Activated CD8-positive, alpha-beta T cell treated with anti-CD3 and anti-CD28 coated beads, Interleukin-2, amount 10 ng/mL, durations not matched to agents 7 days and 5 days (primary cell): Measurements from ENCODE around the gene NVL. TPM values are rescaled to one million over a fixed set of nuclear protein-coding genes. Genes with fewer than 3 reads are reported as not detected.

Experiments
- ATAC-seq: fragments of 150-1000 bp; cut with Tn5 transposase; one replicate; pipeline ENCODE4 v1.10.0; 2021; ENCODE audit warnings: moderate library complexity
- CTCF ChIA-PET: fragments of 350-600 bp; sonication (Branson Sonifier 250); formaldehyde crosslinking; loops from one replicate; lab custom pipeline; 2021; ENCODE audit warnings: antibody characterized with exemption; lab: Charles Lee
- POLR2A ChIA-PET: fragments of 350-600 bp; sonication (Branson Sonifier 250); formaldehyde crosslinking; loops from one replicate; lab custom pipeline; 2021; ENCODE audit warnings: antibody characterized with exemption; lab: Charles Lee
- DNase-seq: peaks from one replicate; pipeline ENCODE4 v3.0.0-alpha.2; 2020
- H3K27ac Mint-ChIP-seq: one replicate; pipeline ENCODE4 v1.8.0; 2021; ENCODE audit warnings: mild to moderate bottlenecking, mixed read lengths
- H3K27me3 Mint-ChIP-seq: one replicate; pipeline ENCODE4 v1.8.0; 2021; ENCODE audit warnings: low read depth, mixed read lengths
- H3K36me3 Mint-ChIP-seq: one replicate; pipeline ENCODE4 v1.8.0; 2021; ENCODE audit warnings: low read depth, mixed read lengths
- H3K4me1 Mint-ChIP-seq: one replicate; pipeline ENCODE4 v1.8.0; 2021; ENCODE audit warnings: low read depth, mixed read lengths
- H3K4me3 Mint-ChIP-seq: one replicate; pipeline ENCODE4 v1.8.0; 2021; ENCODE audit warnings: mild to moderate bottlenecking, mixed read lengths
- H3K9me3 Mint-ChIP-seq: one replicate; pipeline ENCODE4 v1.8.0; 2022; ENCODE audit warnings: mixed read lengths; ENCODE audit not compliant: insufficient read depth
- total RNA-seq, 2 experiments: library from RNA; stranded (reverse); gene quantifications; one replicate each; pipeline ENCODE4 v1.2.3, GENCODE V29; 2021

Gene NVL
- total RNA-seq, 2 experiments from 2014 or later: 48.5 to 56.2 TPM

- H3K27me3 Mint-ChIP-seq: no peaks in the 10 kb centered on the region
- H3K27ac Mint-ChIP-seq: no peak overlapping the region
- DNase-seq (no peak), ATAC-seq (no peak)
- peaks cover 30% of the 10 kb centered on the region for H3K36me3 Mint-ChIP-seq
- no peak overlapping the region for H3K4me3 Mint-ChIP-seq
- H3K9me3 Mint-ChIP-seq: no peaks in the 10 kb centered on the region
- POLR2A ChIA-PET: no interaction called here
- H3K4me1 Mint-ChIP-seq: peaks cover 24% of the 10 kb centered on the region
- CTCF ChIA-PET: no interaction called here
Observed at GRCh38 chr1:224258351-224258750, 71.6 kb downstream of the NVL start.

GRCh38 chr1:224256640-224257039, 73.3 kb downstream of the NVL start:
- no peaks in the 10 kb centered on the region for H3K27me3 Mint-ChIP-seq
- ATAC-seq (no peak), DNase-seq (no peak)
- H3K36me3 Mint-ChIP-seq: peaks cover 20% of the 10 kb centered on the region
- H3K4me1 Mint-ChIP-seq: peaks cover 10% of the 10 kb centered on the region
- no peak overlapping the region for H3K4me3 Mint-ChIP-seq
- no peak overlapping the region for H3K27ac Mint-ChIP-seq
- POLR2A ChIA-PET: interaction anchor here (0.6 kb wide), 1 partner anchor 1773 kb away, joined by 3 read pairs; no protein-coding TSS in a partner anchor
- CTCF ChIA-PET: interaction anchor here (1.3 to 1.5 kb wide), 2 partner anchors 9 to 78 kb away, joined by 4 to 5 read pairs; no protein-coding TSS in a partner anchor
- H3K9me3 Mint-ChIP-seq: no peaks in the 10 kb centered on the region

DNA sequence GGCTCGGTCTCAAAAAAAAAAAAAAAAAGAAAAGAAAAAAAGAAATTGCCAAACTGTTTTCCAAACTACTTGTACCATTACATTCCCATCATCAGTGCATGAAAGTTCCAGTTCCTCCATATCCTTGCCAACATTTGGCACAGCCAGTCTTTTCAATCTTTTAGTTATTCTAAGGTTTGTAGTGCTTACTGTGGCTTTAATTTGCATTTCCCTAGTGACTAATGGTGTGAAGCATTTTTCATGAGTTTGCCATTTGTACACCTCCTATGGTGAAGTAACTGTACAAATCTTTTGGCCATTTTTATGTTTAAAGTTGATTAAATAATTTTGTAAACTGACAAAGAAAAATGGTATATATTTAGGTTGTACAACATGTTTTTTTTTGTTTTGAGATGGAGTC, 76.3 kb downstream of the NVL start:
- DNase-seq: no peak
- Mint-ChIP-seq H3K36me3 (peaks cover 19% of the 10 kb centered on the region), H3K9me3 (no peaks in the 10 kb centered on the region), H3K4me3 (no peak overlapping the region), H3K4me1 (peaks cover 3% of the 10 kb centered on the region), H3K27me3 (no peaks in the 10 kb centered on the region), H3K27ac (no peak overlapping the region)
- ChIA-PET POLR2A (interaction anchor here (0.6 to 0.7 kb wide), 3 partner anchors 9 to 18 kb away, joined by 3 to 4 read pairs (median 3); no protein-coding TSS in a partner anchor), CTCF (no interaction called here)
- no peak for ATAC-seq

GRCh38 chr1:224252479-224252878, 77.5 kb downstream of the NVL start:
- H3K36me3 Mint-ChIP-seq: peaks cover 28% of the 10 kb centered on the region
- H3K9me3 Mint-ChIP-seq: no peaks in the 10 kb centered on the region
- DNase-seq: no peak
- POLR2A ChIA-PET: interaction anchor here (0.6 kb wide), 1 partner anchor 58 kb away, joined by 3 read pairs; no protein-coding TSS in a partner anchor
- CTCF ChIA-PET: no interaction called here
- H3K27me3 Mint-ChIP-seq: no peaks in the 10 kb centered on the region
- peaks cover 3% of the 10 kb centered on the region for H3K4me1 Mint-ChIP-seq
- H3K4me3 Mint-ChIP-seq: no peak overlapping the region
- no peak overlapping the region for H3K27ac Mint-ChIP-seq
- ATAC-seq: no peak

DNA sequence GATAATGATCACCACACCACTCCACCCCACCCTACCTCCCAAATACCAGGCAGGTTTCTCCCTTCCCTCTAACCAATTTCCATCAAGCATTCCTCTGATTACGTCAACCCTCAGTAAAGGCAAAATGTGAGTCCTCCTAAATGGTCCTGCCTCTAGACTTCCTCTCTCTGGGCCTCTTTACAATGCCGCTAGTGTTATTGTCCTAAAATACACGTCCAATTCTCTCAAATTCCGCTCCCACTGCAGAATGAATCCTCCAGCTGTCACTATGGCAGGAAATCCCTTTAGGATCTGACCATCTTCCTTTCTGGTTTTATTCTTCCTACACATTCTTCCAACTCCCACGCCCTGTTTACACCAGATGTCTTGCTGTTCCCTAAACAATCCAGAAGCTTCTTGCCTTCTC, 78.2 kb downstream of the NVL start:
- H3K4me1 Mint-ChIP-seq: peaks cover 2% of the 10 kb centered on the region
- peaks cover 26% of the 10 kb centered on the region for H3K36me3 Mint-ChIP-seq
- no peaks in the 10 kb centered on the region for H3K9me3 Mint-ChIP-seq
- H3K4me3 Mint-ChIP-seq: no peak overlapping the region
- ATAC-seq (no peak), DNase-seq (no peak)
- H3K27ac Mint-ChIP-seq: no peak overlapping the region
- no peaks in the 10 kb centered on the region for H3K27me3 Mint-ChIP-seq
- POLR2A ChIA-PET: interaction anchor here (0.6 kb wide), 1 partner anchor 57 kb away, joined by 3 read pairs; no protein-coding TSS in a partner anchor
- CTCF ChIA-PET: no interaction called here

- POLR2A ChIA-PET: interaction anchor here (0.7 to 1.0 kb wide), 3 partner anchors 62 to 136 kb away, joined by 3 to 4 read pairs (median 4); partner anchors contain the start of genes DEGS1 and NVL
- peak overlapping the region; percentile 90 for H3K27ac Mint-ChIP-seq
Observed at GRCh38 chr1:224245188-224245587, 84.8 kb downstream of the NVL start.

GRCh38 chr1:224238756-224239155, 91.2 kb downstream of the NVL start:
- no peak overlapping the region for H3K4me3 Mint-ChIP-seq
- H3K4me1 Mint-ChIP-seq: no peaks in the 10 kb centered on the region
- no peak for DNase-seq
- no peak for ATAC-seq
- H3K36me3 Mint-ChIP-seq: peaks cover 21% of the 10 kb centered on the region
- H3K27me3 Mint-ChIP-seq: no peaks in the 10 kb centered on the region
- CTCF ChIA-PET: no interaction called here
- POLR2A ChIA-PET: interaction anchor here (0.5 kb wide), 1 partner anchor 29 kb away, joined by 4 read pairs; no protein-coding TSS in a partner anchor
- no peak overlapping the region for H3K27ac Mint-ChIP-seq
- H3K9me3 Mint-ChIP-seq: no peaks in the 10 kb centered on the region

More at GRCh38 chr1:224245188-224245587, 84.8 kb downstream of the NVL start:
- ATAC-seq (peak; percentile 80), DNase-seq (peak; percentile 53)
- Mint-ChIP-seq H3K4me1 (peaks cover 18% of the 10 kb centered on the region), H3K27me3 (no peaks in the 10 kb centered on the region), H3K9me3 (no peaks in the 10 kb centered on the region), H3K4me3 (no peak overlapping the region), H3K36me3 (peaks cover 40% of the 10 kb centered on the region)
- CTCF ChIA-PET: interaction anchor here (0.6 to 2.3 kb wide), 5 partner anchors 12 to 184 kb away, joined by 3 to 9 read pairs (median 4); no protein-coding TSS in a partner anchor

- ChIA-PET CTCF (no interaction called here), POLR2A (interaction anchor here (0.5 kb wide), 1 partner anchor 29 kb away, joined by 4 read pairs; no protein-coding TSS in a partner anchor)
- H3K27me3 Mint-ChIP-seq: no peaks in the 10 kb centered on the region
- ATAC-seq: no peak
- peaks cover 20% of the 10 kb centered on the region for H3K36me3 Mint-ChIP-seq
- H3K27ac Mint-ChIP-seq: no peak overlapping the region
- DNase-seq: no peak
- no peak overlapping the region for H3K4me3 Mint-ChIP-seq
- H3K9me3 Mint-ChIP-seq: no peaks in the 10 kb centered on the region
- H3K4me1 Mint-ChIP-seq: no peaks in the 10 kb centered on the region
Observed at GRCh38 chr1:224238212-224238611, 91.8 kb downstream of the NVL start.

DNA sequence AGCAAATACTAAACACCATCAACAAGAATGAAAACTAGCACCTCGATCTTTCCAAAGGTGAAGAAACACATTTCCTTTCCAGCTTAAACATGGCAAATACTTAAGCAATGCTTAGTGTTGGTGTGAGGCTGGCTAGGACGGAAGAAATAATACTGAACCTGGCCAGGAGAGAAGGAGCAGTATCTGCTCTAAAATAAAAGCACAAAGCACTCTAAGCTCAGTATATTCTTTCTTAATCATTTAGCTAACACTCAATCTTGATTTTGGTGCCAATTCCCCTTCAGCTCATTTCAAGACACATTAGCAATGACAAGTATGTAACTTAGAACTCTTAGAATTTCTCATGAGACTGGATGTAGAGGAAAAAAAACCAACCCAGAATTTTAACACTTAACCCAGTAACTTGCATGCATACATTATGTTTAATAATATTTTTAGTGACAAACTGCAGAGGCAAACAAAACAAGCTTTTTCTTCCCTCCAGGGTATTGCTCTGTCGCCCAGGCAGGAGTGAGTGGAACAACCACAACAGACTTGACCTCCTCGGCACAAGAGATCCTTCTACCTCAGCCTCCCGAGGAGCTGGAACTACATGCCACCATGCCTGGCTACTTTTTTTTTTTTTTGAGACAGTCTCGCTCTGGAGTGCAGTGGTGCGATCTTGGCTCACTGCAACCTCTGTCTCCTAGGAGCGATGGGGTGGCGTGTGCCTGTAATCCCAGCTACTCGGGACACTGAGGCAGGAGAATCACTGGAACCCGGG, 92.7 kb downstream of the NVL start:
- H3K27me3 Mint-ChIP-seq: no peaks in the 10 kb centered on the region
- H3K27ac Mint-ChIP-seq: no peak overlapping the region
- H3K4me3 Mint-ChIP-seq: no peak overlapping the region
- ATAC-seq (no peak), DNase-seq (no peak)
- H3K36me3 Mint-ChIP-seq: peaks cover 23% of the 10 kb centered on the region
- no peaks in the 10 kb centered on the region for H3K4me1 Mint-ChIP-seq
- CTCF ChIA-PET: interaction anchor here (1.1 to 1.6 kb wide), 3 partner anchors 25 to 121 kb away, joined by 3 to 4 read pairs (median 3); no protein-coding TSS in a partner anchor
- POLR2A ChIA-PET: interaction anchor here (0.7 kb wide), 1 partner anchor 1959 kb away, joined by 3 read pairs; no protein-coding TSS in a partner anchor
- no peaks in the 10 kb centered on the region for H3K9me3 Mint-ChIP-seq

DNA sequence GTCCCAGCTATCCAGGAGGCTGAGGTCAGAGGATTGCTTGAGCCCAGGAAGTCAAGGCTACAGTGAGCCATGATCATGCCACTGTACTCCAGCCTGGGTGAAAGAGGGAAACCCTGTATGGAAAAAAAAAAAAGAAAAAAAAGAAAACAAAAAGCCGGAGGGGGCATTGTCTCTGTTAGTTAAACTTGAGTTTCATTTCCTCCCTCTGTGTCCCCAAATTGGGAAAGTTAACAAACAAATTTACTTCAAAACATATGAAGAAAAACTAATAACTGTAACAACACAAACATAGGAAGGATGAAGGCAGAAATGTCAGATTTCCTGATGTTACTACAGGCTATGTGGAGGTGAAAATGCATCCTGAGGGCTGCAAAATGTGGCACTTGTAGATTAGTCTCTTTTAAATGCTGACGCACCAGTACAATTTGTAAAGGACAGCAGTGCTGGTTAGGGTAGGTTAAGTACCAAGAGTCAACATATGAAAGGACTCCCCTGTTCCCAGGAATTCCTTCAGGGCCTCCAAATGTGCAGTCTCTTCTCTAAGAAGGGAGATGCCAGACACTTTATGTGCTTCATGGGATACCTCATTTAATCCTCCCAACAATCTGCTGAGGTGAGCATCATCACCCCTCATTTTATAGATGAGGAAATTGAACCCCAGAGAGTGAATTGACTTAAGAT, 94.0 kb downstream of the NVL start:
- no peak for ATAC-seq
- peaks cover 26% of the 10 kb centered on the region for H3K36me3 Mint-ChIP-seq

DNA sequence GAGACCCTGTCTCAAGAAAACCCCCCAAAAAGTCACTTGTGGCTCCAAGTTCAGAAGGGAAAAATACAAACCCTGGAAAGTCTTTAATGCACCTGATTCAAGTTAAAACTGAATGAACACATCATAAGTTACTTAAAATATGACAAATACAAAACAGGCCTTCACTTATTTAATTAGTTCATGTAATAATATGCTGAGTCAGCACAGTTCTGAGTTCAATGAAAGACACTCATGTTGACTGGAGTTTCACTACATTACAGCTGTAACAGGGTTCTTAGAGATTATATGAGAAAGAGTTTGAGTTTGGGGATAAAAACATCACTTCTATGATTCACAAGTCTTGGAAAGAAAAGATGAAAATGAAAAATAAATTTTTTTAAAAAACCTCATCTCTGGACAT, 96.0 kb downstream of the NVL start:
- H3K9me3 Mint-ChIP-seq: no peaks in the 10 kb centered on the region
- ATAC-seq (no peak), DNase-seq (no peak)
- POLR2A ChIA-PET: no interaction called here
- no peak overlapping the region for H3K27ac Mint-ChIP-seq
- H3K4me1 Mint-ChIP-seq: no peaks in the 10 kb centered on the region
- peaks cover 30% of the 10 kb centered on the region for H3K36me3 Mint-ChIP-seq
- H3K4me3 Mint-ChIP-seq: no peak overlapping the region
- H3K27me3 Mint-ChIP-seq: no peaks in the 10 kb centered on the region
- CTCF ChIA-PET: interaction anchor here (1.4 to 1.8 kb wide), 2 partner anchors 11 to 44 kb away, joined by 3 to 6 read pairs; no protein-coding TSS in a partner anchor

More for the DNA sequence above, 94.0 kb downstream of the NVL start:
- H3K27ac Mint-ChIP-seq: no peak overlapping the region
- DNase-seq: no peak
- H3K9me3 Mint-ChIP-seq: no peaks in the 10 kb centered on the region
- CTCF ChIA-PET: no interaction called here
- no peaks in the 10 kb centered on the region for H3K4me1 Mint-ChIP-seq
- no peak overlapping the region for H3K4me3 Mint-ChIP-seq
- no peaks in the 10 kb centered on the region for H3K27me3 Mint-ChIP-seq
- POLR2A ChIA-PET: no interaction called here
